ENCODE measurements around the gene EDEM3.

EDEM3 gene

GRCh38 chr1:184640505-184640904 lies 114.2 kb downstream of the EDEM3 start:
- no peak for DNase-seq (ENCODE audit: low read depth in 1 of 2, low spot score in 1 of 2)

Measured in stimulated activated CD4-positive, alpha-beta T cell treated with anti-CD3 and anti-CD28 coated beads, Interleukin-15, amount 100 ng/mL, for 1 hour (primary cell).